ENCODE data around the gene GIMAP8.
"Not testable (repeated sequence)": the region's sequence is repeated elsewhere in the genome, so short reads cannot be mapped to it uniquely, and the experiment has no call there.

GIMAP8 gene

GRCh38 chr7:150516956-150517745, 66.7 kb downstream of the GIMAP8 start:
- DNase-seq, result no peak

- no peak for DNase-seq
These were observed 68.9 kb downstream of the GIMAP8 start for GRCh38 chr7:150519310-150519709.

GRCh38 chr7:150520145-150520544, 69.7 kb downstream of the GIMAP8 start:
- no peak for DNase-seq

GRCh38 chr7:150522931-150523330, 72.5 kb downstream of the GIMAP8 start:
- not testable (repeated sequence) for DNase-seq

- no peak for DNase-seq
These were observed 73.6 kb downstream of the GIMAP8 start for GRCh38 chr7:150524018-150524417.

Data from activated CD4-positive, alpha-beta T cell treated with anti-CD3 and anti-CD28 coated beads, Interleukin-2, amount 50 U/mL, for 1 hour (primary cell).